Left ventricle myocardium inferior (tissue), 1 donor: ENCODE data around the gene TSPAN18. TPM values are rescaled to one million over a fixed set of nuclear protein-coding genes. Genes with fewer than 3 reads are reported as not detected.

Source experiments
- DNase-seq: peaks from one replicate; pipeline ENCODE4 v3.0.0-alpha.2; 2020
- H3K27ac ChIP-seq: fragments of 200-600 bp; replicated peaks from 2 replicates; pipeline ENCODE4 v1.8.0; 2021
- H3K27me3 ChIP-seq: fragments of 200-600 bp; 2 replicates; pipeline ENCODE4 v1.8.0; 2021; ENCODE audit warnings: low read depth
- H3K36me3 ChIP-seq: fragments of 200-600 bp; 2 replicates; pipeline ENCODE4 v1.8.0; 2021
- H3K4me1 ChIP-seq: fragments of 200-600 bp; 2 replicates; pipeline ENCODE4 v1.8.0; 2021
- H3K4me3 ChIP-seq: fragments of 200-600 bp; 2 replicates; pipeline ENCODE4 v1.8.0; 2021; ENCODE audit warnings: mild to moderate bottlenecking, moderate library complexity
- H3K9me3 ChIP-seq: fragments of 200-600 bp; replicated peaks from 2 replicates; pipeline ENCODE4 v1.8.0; 2021
- CTCF ChIP-seq: fragments of 200-600 bp; IDR thresholded peaks from 2 replicates; pipeline ENCODE4 v1.8.0; 2021; ENCODE audit warnings: antibody characterized with exemption, mild to moderate bottlenecking, borderline replicate concordance
- intact Hi-C: fragments of 100-400 bp; cut with micrococcal nuclease; formaldehyde crosslinking; loops from one replicate; pipeline ENCODE4 v1.11.0; 2022
- total RNA-seq: library from RNA; stranded (reverse); fragmentation: NEBNext Ultra II Directional; extraction: Animal tissue kit (Norgen Biotek cat#: 25700); gene quantifications from one replicate; pipeline ENCODE4 v1.2.1, GENCODE V29; 2021
- donor health status: DM: no; HTN: yes; CAD: no; lungs with severe emphysema.

The TSPAN18 gene
- total RNA-seq, 1 donor from 2014 or later: 129 TPM

DNA sequence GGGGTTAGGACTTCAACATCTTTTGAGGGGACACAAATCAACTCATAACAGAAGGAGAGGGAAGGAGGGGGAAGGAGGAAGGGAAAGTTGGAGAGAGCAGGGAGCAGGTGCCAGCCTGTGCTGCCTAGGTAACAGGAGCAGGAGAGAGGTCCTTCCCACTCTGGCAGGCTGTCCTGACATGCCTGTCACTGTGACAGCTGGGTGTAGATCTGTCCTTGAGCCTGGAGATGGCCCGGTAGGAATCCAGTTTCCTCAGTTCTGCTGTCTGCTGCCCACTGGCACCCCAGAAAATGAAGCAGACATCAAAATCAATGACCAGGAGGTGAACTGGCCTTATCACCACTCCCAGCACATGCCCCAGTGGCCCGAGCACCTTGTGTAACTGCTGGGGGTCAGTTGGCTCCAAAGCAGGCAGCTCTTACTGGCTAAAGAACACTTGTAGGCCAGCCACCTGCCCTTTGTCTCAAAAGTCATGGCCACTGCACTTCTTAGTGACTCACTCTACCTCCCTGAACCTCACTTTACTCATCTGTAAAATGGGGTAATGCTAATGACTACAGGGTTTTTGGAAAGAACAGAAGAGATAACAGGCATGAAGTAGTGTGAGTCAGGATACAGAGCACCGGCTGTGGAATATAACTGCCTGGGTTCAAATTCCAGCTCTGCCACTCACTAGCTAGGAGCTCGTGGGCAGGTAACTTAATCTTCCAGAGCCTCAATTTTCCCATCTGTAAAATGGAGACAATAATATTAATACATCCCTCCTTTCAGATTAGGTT is 8.0 kb upstream of the TSPAN18 start:
- Histone ChIP-seq H3K4me3 (no peak overlapping the region), H3K27ac (no peak overlapping the region), H3K36me3 (no peaks in the 10 kb centered on the region), H3K4me1 (no peaks in the 10 kb centered on the region), H3K27me3 (no peaks in the 10 kb centered on the region), H3K9me3 (no peaks in the 10 kb centered on the region)
- no peak for DNase-seq
- intact Hi-C loops: no loop called here
- TF ChIP-seq CTCF: no peak

GRCh38 chr11:44725016-44725685 is 1.6 kb upstream of the TSPAN18 start:
- DNase-seq: no peak
- peak overlapping the region; percentile 95 for H3K27ac ChIP-seq
- H3K27me3 ChIP-seq: no peaks in the 10 kb centered on the region
- no peak overlapping the region for H3K4me3 ChIP-seq
- intact Hi-C loops: loop anchor here (5.0 to 10.0 kb wide), 3 partner anchors 50 to 167 kb away; no protein-coding TSS in a partner anchor
- TF ChIP-seq CTCF: no peak
- H3K9me3 ChIP-seq: no peaks in the 10 kb centered on the region
- H3K4me1 ChIP-seq: peaks cover 49% of the 10 kb centered on the region
- no peaks in the 10 kb centered on the region for H3K36me3 ChIP-seq

- H3K4me1 ChIP-seq: peaks cover 55% of the 10 kb centered on the region
- H3K4me3 ChIP-seq: peak overlapping the region; percentile 96
- no peak for TF ChIP-seq CTCF
- no peak for DNase-seq
- intact Hi-C loops: loop anchor here (5.0 to 10.0 kb wide), 3 partner anchors 49 to 166 kb away; no protein-coding TSS in a partner anchor
- no peaks in the 10 kb centered on the region for H3K9me3 ChIP-seq
- no peaks in the 10 kb centered on the region for H3K27me3 ChIP-seq
- H3K36me3 ChIP-seq: no peaks in the 10 kb centered on the region
- peak overlapping the region; percentile 95 for H3K27ac ChIP-seq
Measured at GRCh38 chr11:44725757-44726282, 942 bp upstream of the TSPAN18 start.

DNA sequence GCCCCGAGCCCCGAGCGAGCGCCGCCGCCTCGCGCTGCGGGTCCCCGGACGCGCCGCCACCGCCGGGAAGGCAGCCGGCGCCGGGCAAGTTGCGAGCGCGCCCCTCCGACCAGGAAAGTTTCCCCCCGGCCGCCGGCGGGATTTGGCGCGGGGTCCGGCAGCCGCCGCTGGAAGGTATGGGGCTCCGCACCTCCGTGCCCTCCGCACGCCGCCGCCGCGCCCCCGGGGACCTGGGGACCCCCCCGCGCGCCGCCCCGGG is 281 bp downstream of the TSPAN18 start:
- Histone ChIP-seq H3K27ac (peak overlapping the region; percentile 95), H3K4me1 (peaks cover 65% of the 10 kb centered on the region), H3K36me3 (no peaks in the 10 kb centered on the region), H3K4me3 (peak overlapping the region; percentile 96), H3K27me3 (no peaks in the 10 kb centered on the region), H3K9me3 (no peaks in the 10 kb centered on the region)
- intact Hi-C loops: loop anchor here (5.0 to 10.0 kb wide), 3 partner anchors 48 to 165 kb away; no protein-coding TSS in a partner anchor
- TF ChIP-seq CTCF: no peak
- DNase-seq: no peak

GRCh38 chr11:44727373-44728287 is 868 bp downstream of the TSPAN18 start:
- Histone ChIP-seq H3K27ac (peak overlapping the region; percentile 95), H3K27me3 (no peaks in the 10 kb centered on the region), H3K4me3 (peak overlapping the region; percentile 96), H3K36me3 (no peaks in the 10 kb centered on the region), H3K4me1 (peaks cover 71% of the 10 kb centered on the region), H3K9me3 (no peaks in the 10 kb centered on the region)
- peak; percentile 87 for DNase-seq
- peak; percentile 98 for TF ChIP-seq CTCF
- intact Hi-C loops: loop anchor here (5.0 to 10.0 kb wide), 3 partner anchors 47 to 165 kb away; no protein-coding TSS in a partner anchor
